Measurements from ENCODE around the gene DUSP22.

The DUSP22 gene

GRCh38 chr6:365835-366234 is 73.5 kb downstream of the DUSP22 start:
- Histone ChIP-seq H3K14ac (ENCODE audit: low read length in 2 of 2) (no peak overlapping the region), H4K8ac (ENCODE audit: low read length) (no peak overlapping the region), H3K4me3 (ENCODE audit: insufficient read depth in 1 of 2, low read depth in 1 of 2, low read length in 2 of 2) (no peak overlapping the region), H3K27ac (ENCODE audit: low read length, poor library complexity, severe bottlenecking) (no peak overlapping the region), H2BK12ac (ENCODE audit: low read length in 2 of 2) (no peak overlapping the region), H3K27me3 (ENCODE audit: control insufficient read depth in 1 of 2, insufficient read depth in 1 of 2, low read length in 2 of 2) (peaks cover 0 to 64% of the 10 kb centered on the region in 2 experiments), H2AFZ (ENCODE audit: low read depth, low read length) (no peak overlapping the region), H2BK15ac (ENCODE audit: low read depth, poor library complexity, severe bottlenecking) (no peak overlapping the region), H3K18ac (ENCODE audit: low read depth in 1 of 2, low read length in 2 of 2) (no peak overlapping the region), H2BK5ac (ENCODE audit: low read depth, low read length, poor library complexity, severe bottlenecking) (no peak overlapping the region), H3K4me2 (ENCODE audit: low read length, poor library complexity, severe bottlenecking) (no peak overlapping the region), H3K79me1 (replicated peaks; ENCODE audit: low read length, poor library complexity, severe bottlenecking) (no peaks in the 10 kb centered on the region), H3K23ac (ENCODE audit: low read length in 2 of 2) (no peak overlapping the region), H3K9me3 (ENCODE audit: control insufficient read depth, low read length) (peaks cover 8% of the 10 kb centered on the region), H3K4ac (ENCODE audit: low read depth in 1 of 2, low read length in 2 of 2) (no peak overlapping the region), H3K9ac (ENCODE audit: low read length) (no peak overlapping the region), H4K91ac (ENCODE audit: low read length) (no peak overlapping the region), H2BK120ac (ENCODE audit: low read depth, low read length) (no peak overlapping the region), H3K36me3 (ENCODE audit: control insufficient read depth in 1 of 2, insufficient read depth in 2 of 2, low read depth in 1 of 2, low read length in 2 of 2) (no peaks in the 10 kb centered on the region), H3K4me1 (ENCODE audit: control insufficient read depth, insufficient read depth, low read depth, low read length) (peaks cover 2% of the 10 kb centered on the region), H2AK5ac (ENCODE audit: low read length, severe bottlenecking) (no peak overlapping the region)
- DNase-seq, result no peak
- WGBS, result 74% methylated on average over 6 of the region's 6 CpGs

DNA sequence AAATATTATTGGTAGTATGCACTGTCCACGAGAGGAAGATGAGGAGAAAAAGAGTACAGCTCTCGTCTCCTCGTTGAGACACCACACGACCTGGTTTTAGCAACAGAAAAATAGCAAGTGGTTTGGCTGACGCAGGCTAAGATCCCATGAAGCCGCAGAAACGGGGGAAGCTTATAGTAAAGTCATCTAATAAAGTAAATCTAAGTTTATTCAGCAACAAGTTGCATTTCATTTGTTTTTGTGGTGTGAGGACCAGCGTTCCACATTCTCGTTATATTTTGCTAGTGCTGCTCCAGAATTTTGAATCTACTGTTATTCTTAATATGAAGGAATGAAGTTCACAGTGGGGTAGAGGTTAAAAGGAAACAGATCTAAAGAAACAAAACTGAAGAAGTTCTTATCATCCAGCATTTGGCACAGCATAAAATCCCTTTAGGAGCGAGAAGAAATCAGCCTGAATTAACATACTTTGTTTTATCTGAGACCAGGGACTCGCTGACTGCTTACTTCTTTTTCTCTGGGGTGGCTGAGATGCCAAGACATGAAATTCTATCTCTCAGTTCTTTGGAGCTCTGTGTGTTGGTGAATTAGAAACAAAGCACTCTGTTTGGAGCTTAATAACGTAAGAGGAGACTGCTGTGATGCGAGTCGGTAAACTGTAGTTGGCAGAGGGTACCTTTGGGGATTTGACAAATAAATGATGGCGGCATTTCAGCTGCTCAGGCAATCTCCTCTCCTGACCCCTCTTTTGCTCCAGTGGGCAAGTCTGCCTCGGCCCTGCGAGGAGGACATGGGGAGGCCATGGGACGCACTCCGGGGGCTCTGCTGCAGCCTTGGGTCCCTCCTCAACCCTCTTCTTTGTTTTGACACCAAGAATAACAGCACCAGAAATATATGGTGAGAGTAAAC is 74.4 kb downstream of the DUSP22 start:
- Histone ChIP-seq H3K4me2 (ENCODE audit: low read length, poor library complexity, severe bottlenecking) (no peak overlapping the region), H3K4me1 (ENCODE audit: control insufficient read depth, insufficient read depth, low read depth, low read length) (peaks cover 2% of the 10 kb centered on the region), H2AK5ac (ENCODE audit: low read length, severe bottlenecking) (no peak overlapping the region), H2BK15ac (ENCODE audit: low read depth, poor library complexity, severe bottlenecking) (no peak overlapping the region), H3K27me3 (ENCODE audit: control insufficient read depth in 1 of 2, insufficient read depth in 1 of 2, low read length in 2 of 2) (peaks cover 0 to 65% of the 10 kb centered on the region in 2 experiments), H3K79me1 (replicated peaks; ENCODE audit: low read length, poor library complexity, severe bottlenecking) (no peaks in the 10 kb centered on the region), H3K9ac (ENCODE audit: low read length) (no peak overlapping the region), H3K4ac (ENCODE audit: low read depth in 1 of 2, low read length in 2 of 2) (no peak overlapping the region), H3K36me3 (ENCODE audit: control insufficient read depth in 1 of 2, insufficient read depth in 2 of 2, low read depth in 1 of 2, low read length in 2 of 2) (no peaks in the 10 kb centered on the region), H3K9me3 (ENCODE audit: control insufficient read depth, low read length) (peaks cover 8% of the 10 kb centered on the region), H3K27ac (ENCODE audit: low read length, poor library complexity, severe bottlenecking) (no peak overlapping the region), H3K14ac (ENCODE audit: low read length in 2 of 2) (no peak overlapping the region), H3K23ac (ENCODE audit: low read length in 2 of 2) (no peak overlapping the region), H3K18ac (ENCODE audit: low read depth in 1 of 2, low read length in 2 of 2) (no peak overlapping the region), H4K91ac (ENCODE audit: low read length) (no peak overlapping the region), H2BK5ac (ENCODE audit: low read depth, low read length, poor library complexity, severe bottlenecking) (no peak overlapping the region), H3K4me3 (ENCODE audit: insufficient read depth in 1 of 2, low read depth in 1 of 2, low read length in 2 of 2) (no peak overlapping the region), H2BK120ac (ENCODE audit: low read depth, low read length) (no peak overlapping the region), H2BK12ac (ENCODE audit: low read length in 2 of 2) (no peak overlapping the region), H4K8ac (ENCODE audit: low read length) (no peak overlapping the region), H2AFZ (ENCODE audit: low read depth, low read length) (no peak overlapping the region)
- WGBS, result 86% methylated on average over 19 of the region's 19 CpGs
- no peak for DNase-seq

DNA sequence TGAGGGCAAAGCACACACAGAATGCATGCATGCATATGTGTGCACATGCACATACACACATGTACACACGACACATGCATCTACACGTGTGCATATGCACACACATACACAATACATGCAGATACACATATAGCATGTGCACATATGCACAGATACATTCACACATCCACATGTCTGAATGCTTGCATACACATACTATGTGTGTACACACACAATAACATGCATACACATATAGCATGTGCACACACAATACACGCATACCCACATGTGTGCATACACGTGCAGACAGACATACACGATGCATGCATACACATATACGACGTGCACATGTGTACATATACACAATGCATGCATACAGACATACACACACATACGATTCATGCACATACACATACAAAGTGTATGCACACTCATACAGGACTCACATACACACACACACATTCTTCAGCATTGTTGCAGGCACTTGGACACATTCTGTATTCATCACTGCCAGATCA is 75.1 kb downstream of the DUSP22 start:
- Histone ChIP-seq H3K4me2 (ENCODE audit: low read length, poor library complexity, severe bottlenecking) (no peak overlapping the region), H4K91ac (ENCODE audit: low read length) (no peak overlapping the region), H2BK12ac (ENCODE audit: low read length in 2 of 2) (no peak overlapping the region), H4K8ac (ENCODE audit: low read length) (no peak overlapping the region), H3K79me1 (replicated peaks; ENCODE audit: low read length, poor library complexity, severe bottlenecking) (no peaks in the 10 kb centered on the region), H3K9me3 (ENCODE audit: control insufficient read depth, low read length) (peaks cover 8% of the 10 kb centered on the region), H2BK5ac (ENCODE audit: low read depth, low read length, poor library complexity, severe bottlenecking) (no peak overlapping the region), H3K27ac (ENCODE audit: low read length, poor library complexity, severe bottlenecking) (no peak overlapping the region), H3K4me1 (ENCODE audit: control insufficient read depth, insufficient read depth, low read depth, low read length) (peaks cover 2% of the 10 kb centered on the region), H3K27me3 (ENCODE audit: control insufficient read depth in 1 of 2, insufficient read depth in 1 of 2, low read length in 2 of 2) (peaks cover 0 to 70% of the 10 kb centered on the region in 2 experiments), H2AK5ac (ENCODE audit: low read length, severe bottlenecking) (no peak overlapping the region), H3K36me3 (ENCODE audit: control insufficient read depth in 1 of 2, insufficient read depth in 2 of 2, low read depth in 1 of 2, low read length in 2 of 2) (no peaks in the 10 kb centered on the region), H2BK120ac (ENCODE audit: low read depth, low read length) (no peak overlapping the region), H3K18ac (ENCODE audit: low read depth in 1 of 2, low read length in 2 of 2) (no peak overlapping the region), H3K23ac (ENCODE audit: low read length in 2 of 2) (no peak overlapping the region), H3K14ac (ENCODE audit: low read length in 2 of 2) (no peak overlapping the region), H2BK15ac (ENCODE audit: low read depth, poor library complexity, severe bottlenecking) (no peak overlapping the region), H3K9ac (ENCODE audit: low read length) (no peak overlapping the region), H2AFZ (ENCODE audit: low read depth, low read length) (no peak overlapping the region), H3K4ac (ENCODE audit: low read depth in 1 of 2, low read length in 2 of 2) (no peak overlapping the region), H3K4me3 (ENCODE audit: insufficient read depth in 1 of 2, low read depth in 1 of 2, low read length in 2 of 2) (no peak overlapping the region)
- 70% methylated on average over 8 of the region's 8 CpGs for WGBS
- DNase-seq, result no peak

DNA sequence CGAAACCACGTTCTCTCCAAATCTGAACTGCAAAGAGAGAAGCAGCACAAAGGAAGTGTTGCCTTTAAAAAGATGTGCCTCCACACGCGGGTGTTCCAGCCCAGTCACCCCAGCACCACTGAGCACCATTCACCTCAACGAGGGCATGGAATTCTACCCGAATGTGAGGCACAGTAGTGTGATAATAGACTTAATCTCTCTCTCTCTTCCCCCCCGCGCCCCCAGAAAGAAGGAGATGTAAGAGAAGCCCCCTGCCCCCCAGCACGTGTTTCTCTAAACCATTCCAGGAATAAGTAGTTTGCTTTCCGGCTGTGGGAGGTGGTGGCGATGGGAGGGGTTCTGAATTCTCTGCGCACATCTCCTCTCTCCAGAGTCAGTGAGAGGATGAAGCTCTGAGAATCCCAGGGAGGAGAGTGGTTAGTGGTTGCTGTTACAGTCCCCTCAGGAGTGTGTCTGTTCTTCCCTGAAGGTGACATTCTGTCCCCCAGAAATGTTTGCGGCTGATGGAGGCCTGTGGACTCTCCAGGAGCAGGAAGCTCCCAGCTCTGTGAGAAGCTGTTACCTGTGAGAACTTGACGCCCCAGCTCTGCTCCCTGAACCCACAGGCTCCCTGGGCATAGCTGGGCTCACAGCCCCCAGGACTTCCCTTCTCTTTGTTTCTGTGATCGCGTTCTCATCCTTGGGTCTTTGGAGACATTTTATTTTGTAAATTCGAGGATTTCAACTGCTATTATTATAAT is 75.8 kb downstream of the DUSP22 start:
- DNase-seq, result no peak
- peaks cover 2% of the 10 kb centered on the region for H3K4me1 ChIP-seq (ENCODE audit: control insufficient read depth, insufficient read depth, low read depth, low read length)
- H3K4me3 ChIP-seq (ENCODE audit: insufficient read depth in 1 of 2, low read depth in 1 of 2, low read length in 2 of 2), result no peak overlapping the region
- H3K14ac ChIP-seq (ENCODE audit: low read length in 2 of 2), result no peak overlapping the region
- no peak overlapping the region for H4K8ac ChIP-seq (ENCODE audit: low read length)
- no peak overlapping the region for H3K4ac ChIP-seq (ENCODE audit: low read depth in 1 of 2, low read length in 2 of 2)
- no peak overlapping the region for H2AK5ac ChIP-seq (ENCODE audit: low read length, severe bottlenecking)
- H3K23ac ChIP-seq (ENCODE audit: low read length in 2 of 2), result no peak overlapping the region
- WGBS, result 85% methylated on average over 12 of the region's 17 CpGs
- H3K9ac ChIP-seq (ENCODE audit: low read length), result no peak overlapping the region
- no peaks in the 10 kb centered on the region for H3K36me3 ChIP-seq (ENCODE audit: control insufficient read depth in 1 of 2, insufficient read depth in 2 of 2, low read depth in 1 of 2, low read length in 2 of 2)
- peaks cover 6 to 77% of the 10 kb centered on the region in 2 experiments for H3K27me3 ChIP-seq (ENCODE audit: control insufficient read depth in 1 of 2, insufficient read depth in 1 of 2, low read length in 2 of 2)
- no peak overlapping the region for H3K18ac ChIP-seq (ENCODE audit: low read depth in 1 of 2, low read length in 2 of 2)
- no peak overlapping the region for H2BK15ac ChIP-seq (ENCODE audit: low read depth, poor library complexity, severe bottlenecking)
- H2AFZ ChIP-seq (ENCODE audit: low read depth, low read length), result no peak overlapping the region
- no peak overlapping the region for H2BK5ac ChIP-seq (ENCODE audit: low read depth, low read length, poor library complexity, severe bottlenecking)
- no peaks in the 10 kb centered on the region for H3K79me1 ChIP-seq (replicated peaks; ENCODE audit: low read length, poor library complexity, severe bottlenecking)
- H3K4me2 ChIP-seq (ENCODE audit: low read length, poor library complexity, severe bottlenecking), result no peak overlapping the region
- H2BK120ac ChIP-seq (ENCODE audit: low read depth, low read length), result no peak overlapping the region
- H3K27ac ChIP-seq (ENCODE audit: low read length, poor library complexity, severe bottlenecking), result no peak overlapping the region
- no peak overlapping the region for H2BK12ac ChIP-seq (ENCODE audit: low read length in 2 of 2)
- peaks cover 4% of the 10 kb centered on the region for H3K9me3 ChIP-seq (ENCODE audit: control insufficient read depth, low read length)
- H4K91ac ChIP-seq (ENCODE audit: low read length), result no peak overlapping the region
